Stimulated activated CD4-positive, alpha-beta T cell treated with anti-CD3 and anti-CD28 coated beads, Interleukin-1b, Interleukin-23, amount 100 ng/mL, for 48 hours (primary cell): ENCODE measurements around the gene KCND3.
"Not testable (repeated sequence)": the region's sequence is repeated elsewhere in the genome, so short reads cannot be mapped to it uniquely, and the experiment has no call there.

ENCODE experiments used
- DNase-seq: peaks from one replicate; pipeline ENCODE4 v3.0.0-alpha.2; 2020

The KCND3 gene

GRCh38 chr1:111768023-111768422 lies 221.4 kb downstream of the KCND3 start:
- no peak for DNase-seq

- DNase-seq, result no peak
These were observed 227.1 kb downstream of the KCND3 start for GRCh38 chr1:111762332-111762731.

GRCh38 chr1:111761717-111762116 lies 227.8 kb downstream of the KCND3 start:
- DNase-seq, result no peak

- no peak for DNase-seq
These were observed 231.1 kb downstream of the KCND3 start for GRCh38 chr1:111758373-111758772.

GRCh38 chr1:111756124-111756513 lies 233.3 kb downstream of the KCND3 start:
- DNase-seq, result no peak

- DNase-seq, result peak; percentile 93
These were observed 233.9 kb downstream of the KCND3 start, which contains the start of gene DDX20 for GRCh38 chr1:111755331-111756123. Gene DDX20, plus strand, starts transcription at chr1:111755901. Its CDS starts 24 bp downstream, at chr1:111755925.

- DNase-seq, result peak; percentile 21
These were observed 234.5 kb downstream of the KCND3 start for GRCh38 chr1:111754984-111755330.

- no peak for DNase-seq
These were observed 237.4 kb downstream of the KCND3 start for GRCh38 chr1:111751906-111752575.

GRCh38 chr1:111750856-111751255 lies 238.6 kb downstream of the KCND3 start:
- no peak for DNase-seq

- DNase-seq, result no peak
These were observed 239.8 kb downstream of the KCND3 start for GRCh38 chr1:111749628-111750027.

GRCh38 chr1:111747947-111748346 lies 241.5 kb downstream of the KCND3 start:
- no peak for DNase-seq

GRCh38 chr1:111747282-111747734 lies 242.2 kb downstream of the KCND3 start:
- DNase-seq, result peak; percentile 73

GRCh38 chr1:111746614-111746999 lies 242.9 kb downstream of the KCND3 start:
- no peak for DNase-seq

- no peak for DNase-seq
These were observed 243.5 kb downstream of the KCND3 start for GRCh38 chr1:111745675-111746613.

GRCh38 chr1:111743679-111744101 lies 245.8 kb downstream of the KCND3 start:
- no peak for DNase-seq

- no peak for DNase-seq
These were observed 246.4 kb downstream of the KCND3 start for GRCh38 chr1:111742938-111743549.

GRCh38 chr1:111742292-111742691 lies 247.2 kb downstream of the KCND3 start:
- DNase-seq, result not testable (repeated sequence)

GRCh38 chr1:111739925-111740765 lies 249.3 kb downstream of the KCND3 start:
- no peak for DNase-seq

GRCh38 chr1:111739194-111739924 lies 250.1 kb downstream of the KCND3 start, which contains the start of gene INKA2:
Gene INKA2, minus strand, starts transcription at chr1:111739395. Its CDS starts 153 bp downstream, at chr1:111739242.
- peak; percentile 77 for DNase-seq

GRCh38 chr1:111738436-111739193 lies 250.9 kb downstream of the KCND3 start:
- DNase-seq, result peak; percentile 26
